ENCODE results near the gene MEF2B.
"Not testable (repeated sequence)": the region's sequence is repeated elsewhere in the genome, so short reads cannot be mapped to it uniquely, and the experiment has no call there.

The MEF2B gene

GRCh38 chr19:19154768-19155494 is 15.1 kb downstream of the MEF2B start:
- no peak for DNase-seq

DNA sequence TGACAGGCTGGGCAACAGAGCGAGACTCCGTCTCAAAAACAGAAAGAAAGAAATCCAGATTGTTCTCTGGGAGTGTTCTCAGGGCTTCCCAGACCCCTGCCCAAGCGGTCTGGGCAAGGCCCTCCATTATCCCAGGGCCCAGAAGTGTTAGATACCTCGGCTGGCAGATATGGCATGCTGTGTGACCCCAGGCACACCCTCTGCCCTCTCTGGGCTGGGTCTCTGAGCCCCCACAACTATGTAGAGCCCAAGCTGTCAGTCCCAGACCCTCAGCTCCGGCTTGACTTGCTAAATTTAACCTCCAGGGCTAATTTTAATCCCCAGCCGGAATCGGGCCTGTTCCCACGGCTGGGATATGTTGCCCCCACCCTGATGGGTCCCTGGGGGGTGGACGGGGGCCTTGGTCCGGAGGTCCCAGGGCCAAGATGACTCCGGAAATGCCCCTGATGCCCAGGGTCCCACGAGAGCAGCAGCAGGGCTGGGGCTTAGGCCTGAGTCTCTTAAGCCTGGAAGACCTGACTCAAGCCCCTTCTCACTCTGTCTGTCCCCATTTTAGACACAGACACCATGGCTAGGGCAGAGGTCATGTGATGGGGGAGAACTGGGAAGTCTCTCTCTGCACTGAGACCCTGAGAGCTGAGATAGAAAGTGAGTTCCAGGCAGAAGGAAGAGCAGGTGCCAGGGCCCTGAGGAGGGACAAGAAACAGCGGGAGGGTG is 17.2 kb downstream of the MEF2B start:
- no peak for DNase-seq

- no peak for DNase-seq
Measured at GRCh38 chr19:19151418-19151817, 18.6 kb downstream of the MEF2B start.

- no peak for DNase-seq
Measured at GRCh38 chr19:19149435-19149834, 20.6 kb downstream of the MEF2B start.

DNA sequence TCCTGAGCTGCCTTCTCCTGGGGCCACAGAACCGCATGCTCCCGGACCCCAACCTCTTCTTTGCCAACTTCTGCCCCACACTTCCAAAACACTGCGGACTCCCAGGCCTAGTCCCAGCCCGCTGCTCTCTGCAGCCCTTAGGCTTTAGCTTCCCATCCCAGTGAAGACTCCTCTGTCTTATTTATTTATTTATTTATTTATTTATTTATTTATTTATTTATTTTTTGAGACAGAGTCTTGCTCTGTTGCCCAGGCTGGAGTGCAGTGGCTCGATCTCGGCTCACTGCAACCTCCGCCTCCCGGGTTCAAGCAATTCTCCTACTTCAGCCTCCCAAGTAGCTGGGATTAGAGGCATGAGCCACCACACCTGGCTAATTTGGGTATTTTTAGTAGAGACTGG is 21.6 kb downstream of the MEF2B start:
- not testable (repeated sequence) for DNase-seq

- DNase-seq, result no peak
Measured at GRCh38 chr19:19147344-19147743, 22.7 kb downstream of the MEF2B start.

- no peak for DNase-seq
Measured at GRCh38 chr19:19146865-19147264, 23.2 kb downstream of the MEF2B start.

DNA sequence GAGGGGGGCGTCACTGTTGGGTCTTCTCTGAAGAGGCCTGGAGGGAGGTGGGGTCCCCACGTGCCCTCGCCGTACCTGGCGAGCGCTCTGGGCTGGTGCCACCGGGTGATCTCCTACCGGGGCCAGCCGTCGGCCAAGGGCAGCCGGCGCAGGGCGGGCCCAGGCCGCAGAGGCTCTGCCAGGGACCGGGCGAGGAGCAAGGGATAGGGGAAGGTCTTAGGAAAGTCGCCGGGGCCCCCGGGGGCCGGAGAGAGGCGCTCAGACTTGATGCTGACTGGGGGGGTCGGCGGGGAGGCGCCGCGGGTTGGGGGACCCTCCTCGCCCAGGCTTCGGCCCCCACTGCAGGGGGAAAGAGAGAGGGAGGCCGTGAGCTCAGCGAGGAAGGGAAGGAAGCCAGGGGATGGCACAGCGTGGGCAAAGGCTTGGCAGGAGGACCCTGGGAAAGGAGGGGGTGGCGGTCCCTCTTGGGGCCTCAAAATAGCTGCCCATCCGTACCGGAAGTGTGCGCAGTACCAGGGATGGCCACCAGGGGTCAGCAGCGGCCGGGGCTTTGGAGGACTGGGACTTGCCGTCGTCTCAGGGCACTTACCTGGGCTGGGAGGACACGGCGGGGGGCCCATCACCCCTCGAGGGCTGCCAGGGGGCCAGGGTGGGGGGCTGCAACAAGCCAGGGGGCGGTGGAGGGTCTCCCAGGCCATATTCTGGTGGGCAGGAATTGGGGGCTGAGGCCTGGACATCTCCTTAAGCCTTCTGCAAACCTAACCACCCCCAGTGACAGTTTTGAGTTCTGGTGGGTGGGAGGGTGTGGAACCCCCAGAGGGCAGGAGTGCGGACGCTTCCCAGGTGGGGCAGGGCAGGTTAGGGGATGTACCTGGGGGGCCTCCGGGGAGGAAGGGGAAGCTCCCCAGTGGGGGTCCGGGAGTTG is 24.1 kb downstream of the MEF2B start:
- peak; percentile 54 for DNase-seq

DNA sequence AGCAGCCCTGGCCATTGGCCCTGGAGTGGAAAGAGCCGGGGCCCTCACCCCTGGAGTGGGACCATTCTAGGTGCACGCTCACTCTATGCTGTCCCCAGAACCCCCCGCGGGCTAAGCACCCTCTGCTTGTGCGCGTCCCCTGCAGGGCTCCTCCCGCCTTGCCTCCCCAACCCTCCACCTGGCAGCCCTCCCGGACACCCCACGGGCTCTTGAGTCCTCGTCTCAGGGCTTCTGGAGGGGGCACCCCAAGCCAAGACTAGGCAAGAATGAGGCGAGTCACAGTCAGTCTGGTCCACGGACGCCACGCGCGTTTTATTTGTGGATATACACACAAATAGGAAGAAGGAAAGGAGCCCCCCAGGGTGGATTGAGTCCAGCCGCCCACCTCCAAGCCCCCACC is 24.8 kb downstream of the MEF2B start:
- no peak for DNase-seq

GRCh38 chr19:19142347-19142746 is 27.7 kb downstream of the MEF2B start:
- no peak for DNase-seq

GRCh38 chr19:19140476-19140875 is 29.6 kb downstream of the MEF2B start:
- no peak for DNase-seq

- DNase-seq, result no peak
Measured at GRCh38 chr19:19139876-19140229, 30.2 kb downstream of the MEF2B start.

DNA sequence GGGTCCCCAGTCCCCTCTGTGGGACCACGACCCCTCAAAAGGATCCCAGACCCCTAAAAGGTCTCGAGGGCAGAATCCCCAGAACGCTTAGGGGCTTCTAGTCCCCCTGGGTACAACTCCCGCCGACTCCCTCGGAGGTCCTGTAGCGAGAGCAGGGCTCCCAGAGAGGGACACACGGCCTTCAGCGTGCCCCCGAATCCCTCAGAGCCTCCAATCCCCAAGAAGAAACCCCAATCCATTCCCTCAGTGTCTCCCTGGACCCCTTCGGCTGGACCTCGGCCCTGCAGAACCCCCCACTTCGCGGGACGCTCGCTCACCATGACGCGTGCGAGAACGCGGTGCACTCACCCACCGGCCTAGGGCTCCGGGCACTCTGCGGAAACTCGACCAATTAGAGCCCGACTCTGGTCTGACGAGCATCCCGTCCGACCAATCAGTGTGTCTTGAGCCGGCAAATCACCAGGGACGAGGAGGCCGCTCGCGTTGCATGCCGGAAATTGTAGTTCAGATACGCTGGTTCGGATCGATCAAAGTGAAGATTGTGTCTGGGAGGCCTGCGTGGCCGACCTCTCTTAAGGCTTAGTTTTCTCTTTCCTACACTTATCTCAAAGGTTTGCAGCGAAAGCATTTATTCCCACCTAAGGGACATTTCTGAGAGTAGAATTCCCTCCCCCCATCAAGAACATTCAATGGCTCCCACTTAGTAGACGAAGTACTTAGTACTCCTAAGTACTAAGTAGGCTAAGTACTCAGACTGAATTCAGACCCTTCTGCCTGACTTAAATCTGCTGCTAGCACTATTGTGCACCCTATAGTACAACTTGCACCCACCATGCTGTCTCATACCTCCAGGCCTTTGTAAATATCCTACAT is 31.7 kb downstream of the MEF2B start, which contains the start of gene TMEM161A:
Gene TMEM161A, minus strand, starts transcription at position 370 of the 873 bp plus-strand sequence. Its CDS starts 50 bp downstream, at position 320.
- DNase-seq, result peak; percentile 92

- no peak for DNase-seq
Measured at GRCh38 chr19:19137556-19138108, 32.4 kb downstream of the MEF2B start.

DNA sequence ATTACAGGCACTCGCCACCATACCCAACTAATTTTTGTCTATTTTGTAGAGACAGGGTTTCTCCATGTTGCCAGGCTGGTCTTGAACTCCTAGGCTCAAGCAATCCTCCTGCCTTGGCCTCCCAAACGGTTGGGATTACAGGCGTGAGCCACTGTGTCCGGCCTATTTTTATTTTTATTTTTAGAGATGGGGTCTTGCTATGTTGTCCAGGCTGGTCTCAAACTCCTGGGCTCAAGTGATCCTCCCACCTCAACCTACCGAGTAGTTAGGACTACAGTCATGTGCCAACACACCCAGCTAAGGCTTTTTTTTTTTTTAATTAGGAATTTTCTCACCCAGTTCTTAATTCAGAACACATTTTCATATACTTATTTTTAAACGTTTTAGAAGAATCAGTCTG is 34.4 kb downstream of the MEF2B start:
- DNase-seq, result not testable (repeated sequence)

- no peak for DNase-seq
Measured at GRCh38 chr19:19134687-19135158, 35.3 kb downstream of the MEF2B start.

DNA sequence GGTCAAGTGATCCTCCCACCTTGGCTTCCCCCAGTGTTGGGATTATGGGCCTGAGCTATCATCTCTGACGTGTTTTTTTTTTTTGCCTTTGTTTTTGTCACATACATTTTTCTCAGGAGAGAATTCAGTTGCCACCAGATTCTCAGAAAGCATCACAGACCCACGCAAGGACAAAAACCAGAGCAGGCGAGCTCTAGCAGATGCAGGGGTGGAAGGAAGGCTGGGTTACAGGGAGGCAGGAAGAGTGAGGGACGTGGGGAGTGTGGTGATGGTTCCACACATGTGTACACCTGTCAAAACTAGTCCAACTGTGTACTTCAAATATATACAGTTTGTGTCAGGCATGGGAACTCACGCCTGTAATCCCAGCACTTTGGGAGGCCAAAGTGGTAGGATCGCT is 36.1 kb downstream of the MEF2B start:
- DNase-seq, result no peak

- DNase-seq, result no peak
Measured at GRCh38 chr19:19132912-19133311, 37.2 kb downstream of the MEF2B start.

DNA sequence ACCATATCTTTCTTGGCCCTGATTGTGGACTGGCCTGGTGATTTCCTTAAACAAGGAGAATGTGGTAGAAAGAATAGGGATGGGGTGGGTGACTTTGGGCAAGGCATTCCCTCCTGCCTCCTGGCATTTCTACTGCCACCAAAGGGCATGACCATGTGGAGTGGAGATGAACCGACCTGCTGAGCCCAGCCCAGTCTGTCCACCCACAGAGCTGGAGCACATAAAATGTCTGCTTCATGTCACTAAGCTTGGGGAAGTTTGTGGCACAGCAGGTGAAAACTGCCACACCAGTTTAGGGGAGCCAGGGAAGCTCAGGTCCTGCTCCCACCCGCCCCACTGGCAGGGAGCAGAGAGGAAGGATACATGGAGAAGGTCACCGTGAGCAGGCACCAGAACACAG is 38.1 kb downstream of the MEF2B start:
- no peak for DNase-seq

DNA sequence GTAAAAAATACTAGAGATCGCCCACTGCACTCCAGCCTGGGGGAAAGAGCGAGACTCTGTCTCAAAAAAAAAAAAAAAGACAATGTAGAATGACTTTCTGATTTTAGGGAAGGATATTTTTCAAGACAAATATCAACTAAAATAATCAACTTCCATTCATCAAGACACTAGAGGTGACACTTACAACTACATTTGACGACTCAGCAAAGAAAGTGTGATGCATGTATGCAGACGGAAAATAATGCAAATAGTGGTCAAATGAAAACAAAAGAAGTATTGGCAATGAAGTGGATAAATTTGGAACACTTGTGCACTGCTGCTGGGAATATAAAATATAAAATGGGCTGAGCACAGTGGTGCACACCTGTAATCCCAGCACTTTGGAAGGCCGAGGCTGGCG is 44.0 kb downstream of the MEF2B start:
- DNase-seq, result no peak

DNA sequence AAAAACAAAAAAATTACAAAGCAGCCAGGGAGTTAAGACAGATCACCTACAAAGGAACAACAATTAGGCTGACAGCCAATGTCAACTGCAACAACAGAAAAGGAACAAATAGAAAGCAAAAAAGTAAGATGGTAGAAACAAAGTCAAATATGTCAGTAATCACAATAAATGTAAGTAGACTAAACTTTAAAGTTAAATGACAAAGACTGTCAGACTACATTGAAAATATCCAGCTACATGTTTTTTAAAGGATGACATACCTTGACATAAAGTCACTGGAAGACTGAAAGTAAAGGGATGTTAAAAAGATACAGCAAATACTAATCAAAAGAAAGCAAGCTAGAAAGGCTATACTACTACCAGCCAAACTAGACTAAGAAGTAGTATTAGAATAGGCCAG is 46.7 kb downstream of the MEF2B start:
- no peak for DNase-seq

- no peak for DNase-seq
Measured at GRCh38 chr19:19122902-19123301, 47.2 kb downstream of the MEF2B start.

Measured in NCI-H1105 (cell line).